Aorta (tissue), 5 donors: ENCODE data around the gene RHOT1. TPM values are rescaled to one million over a fixed set of nuclear protein-coding genes. Genes with fewer than 3 reads are reported as not detected.
"Not testable (repeated sequence)": the region's sequence is repeated elsewhere in the genome, so short reads cannot be mapped to it uniquely, and the experiment has no call there.

Experiments
- ATAC-seq: fragments of 200-7000 bp; cut with Tn5 transposase; one replicate; pipeline ENCODE4 v1.9.1; 2022; ENCODE audit warnings: moderate library complexity; ENCODE audit not compliant: low FRiP score
- DNase-seq, 2 donors: peaks; one replicate each; pipeline ENCODE4 v3.0.0-alpha.2; 2020
- H3K27ac ChIP-seq, 2 donors: one replicate each; pipeline ENCODE4 v1.5.1; 2013; ENCODE audit warnings: low read length in 2 of 2, mild to moderate bottlenecking in 2 of 2, moderate library complexity in 2 of 2, control low read depth in 1 of 2, inconsistent platforms in 1 of 2, low read depth in 1 of 2
- H3K27me3 ChIP-seq, 2 donors: one replicate each; pipeline ENCODE4 v1.6.1; 2013; ENCODE audit warnings: control low read depth in 1 of 2, low read length in 1 of 2, mild to moderate bottlenecking in 1 of 2, moderate library complexity in 1 of 2; ENCODE audit not compliant: insufficient read depth in 2 of 2, control insufficient read depth in 1 of 2
- H3K36me3 ChIP-seq, 2 donors: one replicate each; pipeline ENCODE4 v1.6.1; 2013; ENCODE audit warnings: control low read depth in 1 of 2, low read length in 1 of 2, mild to moderate bottlenecking in 1 of 2; ENCODE audit not compliant: insufficient read depth in 2 of 2, control insufficient read depth in 1 of 2
- H3K4me1 ChIP-seq, 2 donors: one replicate each; pipeline ENCODE4 v1.6.1; 2013; ENCODE audit warnings: low read length in 2 of 2, control low read depth in 1 of 2, mild to moderate bottlenecking in 1 of 2, moderate library complexity in 1 of 2; ENCODE audit not compliant: insufficient read depth in 2 of 2, control insufficient read depth in 1 of 2
- H3K4me3 ChIP-seq, 2 donors: one replicate each; pipeline ENCODE4 v1.5.1; 2013; ENCODE audit warnings: low read length in 2 of 2, control low read depth in 1 of 2, mild to moderate bottlenecking in 1 of 2
- H3K9me3 ChIP-seq: one replicate; pipeline ENCODE4 v1.6.1; 2013; ENCODE audit warnings: mild to moderate bottlenecking, low read length; ENCODE audit not compliant: control insufficient read depth
- WGBS, 2 donors: extraction: QIAGEN DNeasy Blood & Tissue Kit; methylation state at CpG; one replicate each; pipeline ENCODE4 v1.1.7; 2013; 5-methylcytosine and 5-hydroxymethylcytosine counted together
- intact Hi-C, 2 donors: fragments of 100-400 bp; cut with DNase I; formaldehyde crosslinking; loops; one replicate each; pipeline versions ENCODE4 v1.14.2 to v1.15.0; 2022
- polyA plus RNA-seq, 2 donors: library from polyadenylated mRNA; stranded (reverse); fragments of 200-250 nt; gene quantifications; one replicate each; pipeline ENCODE4 v1.2.3, GENCODE V29; 2013
- total RNA-seq, 2 donors: library from RNA; stranded (reverse); fragmentation: NEBNext Ultra II Directional; extraction: Animal tissue kit (Norgen Biotek cat#: 25700); gene quantifications; one replicate each; pipeline ENCODE4 v1.2.1, GENCODE V29; 2021
- donor health status: healthy with polysubstance abuse.
- donor health status: Bipolar disorder and iron deficiency.
- donor health status: DM: no; HTN: no; CAD: no.
- donor health status: DM: no; HTN: no; CAD: no.
- donor health status: DM: yes; HTN: yes; CAD: no.

The RHOT1 gene
- total and polyA plus RNA-seq, 4 donors = 28.5 to 42.0 (median 37.5) TPM

DNA sequence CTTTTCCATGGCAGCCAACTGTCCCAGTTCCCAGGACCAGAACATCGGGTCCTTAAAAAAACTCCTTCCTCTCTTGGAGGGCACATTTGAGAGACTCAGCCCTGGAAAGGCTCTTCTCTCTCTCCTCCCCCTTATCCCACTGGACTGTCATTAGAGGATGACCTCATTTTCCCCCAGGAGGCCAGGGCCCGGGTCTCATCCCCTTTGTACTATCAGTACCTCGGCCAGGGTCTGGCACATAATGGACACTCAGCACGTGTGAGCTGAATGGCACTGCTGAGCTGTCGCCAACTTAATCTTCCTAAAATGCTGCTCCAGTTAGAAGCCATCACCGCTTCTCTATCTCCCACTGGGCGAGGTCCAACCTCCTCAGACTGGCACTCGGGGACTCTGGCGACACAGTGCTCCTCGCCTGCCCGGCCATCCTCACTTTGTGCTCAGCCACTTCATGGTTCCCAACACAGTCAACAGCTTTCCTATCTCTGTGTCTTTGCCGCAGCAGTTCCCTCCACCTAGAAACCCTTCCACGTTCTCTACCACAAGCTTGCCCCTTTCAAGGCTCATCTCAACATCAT, 119.7 kb downstream of the RHOT1 start:
- Histone ChIP-seq H3K27me3 (no peaks in the 10 kb centered on the region), H3K27ac (no peak overlapping the region), H3K4me1 (no peaks in the 10 kb centered on the region), H3K36me3 (no peaks in the 10 kb centered on the region), H3K9me3 (no peaks in the 10 kb centered on the region), H3K4me3 (no peak overlapping the region)
- no peak for ATAC-seq
- intact Hi-C loops = no loop called here
- DNase-seq = no peak
- 65 to 71% methylated on average over 13 of the region's 13 CpGs for WGBS, 2 donors

DNA sequence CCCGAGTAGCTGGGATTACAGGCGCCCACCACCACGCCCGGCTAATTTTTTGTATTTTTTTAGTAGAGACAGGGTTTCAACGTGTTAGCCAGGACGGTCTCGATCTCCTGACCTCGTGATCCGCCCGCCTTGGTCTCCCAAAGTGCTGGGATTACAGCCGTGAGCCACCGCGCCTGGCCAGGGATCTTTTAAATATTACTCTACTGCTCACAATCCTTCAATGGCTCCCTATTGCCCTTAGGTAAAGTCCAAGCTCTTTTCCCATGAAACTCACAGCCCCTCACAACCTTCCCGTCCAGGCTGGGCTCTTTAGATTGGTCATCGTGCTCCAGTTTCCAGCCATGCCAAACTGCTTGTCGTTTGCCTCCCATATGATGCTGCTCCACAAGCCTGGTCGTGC, 121.2 kb downstream of the RHOT1 start:
- intact Hi-C loops = not testable (repeated sequence)
- WGBS, 2 donors = 89 to 93% methylated on average over 16 to 17 of the region's 17 CpGs

DNA sequence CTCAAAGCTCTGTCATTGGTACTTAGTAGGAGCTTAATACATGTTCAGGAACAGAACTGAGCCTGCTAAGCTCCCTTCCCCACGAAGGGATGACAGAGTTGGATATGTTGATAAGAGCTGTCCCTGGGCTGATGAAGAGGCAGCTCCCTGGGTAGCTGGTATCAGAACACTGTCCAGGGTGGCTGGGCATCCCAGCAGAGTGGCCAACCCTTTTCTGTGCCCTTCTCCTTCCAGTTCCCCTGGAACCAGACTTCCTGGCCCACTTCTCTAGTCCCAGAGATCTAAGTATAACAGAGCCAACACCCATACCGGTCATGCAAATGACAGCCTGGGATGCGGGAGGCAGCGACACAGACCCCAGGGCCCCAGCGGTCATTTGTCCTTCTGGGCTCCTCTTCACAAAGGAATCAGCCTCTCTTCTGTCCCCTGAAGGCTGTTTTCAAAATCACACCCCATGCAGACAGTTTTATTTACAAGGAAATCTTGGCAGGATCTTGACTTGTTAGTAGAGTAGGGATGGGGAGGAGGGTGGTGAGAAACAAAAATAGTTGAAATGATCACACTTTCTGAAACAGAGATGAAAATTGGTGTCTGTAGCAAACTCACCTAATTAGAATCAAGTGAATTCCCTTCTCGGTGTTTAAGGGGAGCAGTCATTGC, 122.0 kb downstream of the RHOT1 start:
- DNase-seq = no peak
- intact Hi-C loops = no loop called here
- H3K4me3 ChIP-seq = no peak overlapping the region
- no peaks in the 10 kb centered on the region for H3K9me3 ChIP-seq
- no peak for ATAC-seq
- no peaks in the 10 kb centered on the region for H3K27me3 ChIP-seq
- WGBS, 2 donors = 41 to 50% methylated on average over 6 of the region's 6 CpGs
- H3K27ac ChIP-seq = no peak overlapping the region
- no peaks in the 10 kb centered on the region for H3K4me1 ChIP-seq
- no peaks in the 10 kb centered on the region for H3K36me3 ChIP-seq

More for the DNA sequence above, 121.2 kb downstream of the RHOT1 start:
- H3K9me3 ChIP-seq, H3K4me1 ChIP-seq, H3K36me3 ChIP-seq, H3K4me3 ChIP-seq, DNase-seq, H3K27ac ChIP-seq, H3K27me3 ChIP-seq, ATAC-seq: not testable (repeated sequence)

DNA sequence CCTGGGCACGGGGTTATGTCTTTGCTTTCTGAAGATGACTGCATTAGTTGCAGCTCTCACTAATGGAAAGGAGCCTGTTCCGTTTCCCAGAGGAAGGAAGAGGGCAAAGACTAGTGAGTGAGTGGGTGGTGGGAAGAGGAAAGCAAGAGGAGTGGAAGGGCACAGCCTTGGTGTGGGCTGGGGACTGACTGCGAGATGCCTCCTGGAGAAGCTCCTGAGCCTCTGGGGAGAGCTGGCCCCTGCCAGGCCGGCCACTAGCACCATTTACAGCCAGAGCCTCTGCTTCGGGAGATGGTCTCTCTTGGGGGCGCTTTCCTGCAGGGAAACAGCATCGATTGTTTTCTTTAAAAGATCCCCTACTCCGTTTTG, 122.5 kb downstream of the RHOT1 start:
- H3K4me3 ChIP-seq = no peak overlapping the region
- DNase-seq (no peak), ATAC-seq (peak; percentile 12)
- H3K27me3 ChIP-seq = no peaks in the 10 kb centered on the region
- no peaks in the 10 kb centered on the region for H3K36me3 ChIP-seq
- H3K4me1 ChIP-seq = no peaks in the 10 kb centered on the region
- 38 to 39% methylated on average over 7 to 8 of the region's 8 CpGs for WGBS, 2 donors
- H3K27ac ChIP-seq = no peak overlapping the region
- intact Hi-C loops = no loop called here
- H3K9me3 ChIP-seq = no peaks in the 10 kb centered on the region

DNA sequence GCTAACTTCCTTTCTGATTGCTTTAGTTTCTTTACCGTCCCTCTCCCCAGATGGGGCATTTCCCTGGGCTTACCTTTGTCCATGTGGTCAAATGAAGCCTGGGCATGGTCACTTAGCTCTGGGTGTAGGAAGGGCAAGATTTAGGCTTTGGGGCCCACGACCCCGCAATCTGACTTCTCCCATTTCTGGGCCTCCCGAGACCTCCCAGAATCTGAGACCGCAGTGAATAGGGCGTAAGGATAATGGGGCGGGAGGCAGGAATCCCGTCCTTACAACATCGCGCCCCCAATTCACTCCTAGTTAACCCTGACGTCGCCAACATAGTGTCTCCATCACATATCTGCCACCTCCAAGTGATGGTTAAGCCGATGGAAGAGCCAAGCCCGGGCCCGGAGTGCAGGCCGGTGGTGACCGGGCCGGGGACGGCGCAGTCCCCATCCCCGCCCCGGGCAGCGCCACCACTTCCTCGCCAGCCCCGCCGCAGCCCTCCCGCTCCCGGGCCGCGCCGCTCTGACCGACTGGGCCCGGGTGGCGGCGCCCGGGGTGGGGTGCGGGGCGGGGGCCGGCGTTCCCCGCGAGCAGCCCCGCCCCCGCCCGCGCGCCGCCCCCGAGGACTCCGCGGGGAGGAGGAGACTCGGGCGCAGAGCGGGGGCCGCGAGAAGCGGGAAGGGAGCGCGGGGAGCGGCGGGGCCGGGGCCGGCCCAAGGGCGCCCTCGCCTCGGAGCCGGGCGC, 123.1 kb downstream of the RHOT1 start, which contains the start of gene RHBDL3:
TSS of gene RHBDL3 (plus strand) at position 641 of the 732 bp plus-strand sequence. CDS start 358 bp downstream, outside the sequence.
- peak within 1 kb of the TSS; percentile 66 to 89 for H3K4me3 ChIP-seq
- DNase-seq = peak in 1 of 2 donors; percentile 83
- peak; percentile 56 for ATAC-seq
- H3K9me3 ChIP-seq = no peaks in the 10 kb centered on the region
- no peaks in the 10 kb centered on the region for H3K27me3 ChIP-seq
- no peak within 1 kb of the TSS for H3K27ac ChIP-seq
- no peaks in the 10 kb centered on the region for H3K4me1 ChIP-seq
- H3K36me3 ChIP-seq = no peaks in the 10 kb centered on the region
- WGBS, 2 donors = 3 to 4% methylated on average over 41 to 68 of the region's 68 CpGs
- intact Hi-C loops = no loop called here

DNA sequence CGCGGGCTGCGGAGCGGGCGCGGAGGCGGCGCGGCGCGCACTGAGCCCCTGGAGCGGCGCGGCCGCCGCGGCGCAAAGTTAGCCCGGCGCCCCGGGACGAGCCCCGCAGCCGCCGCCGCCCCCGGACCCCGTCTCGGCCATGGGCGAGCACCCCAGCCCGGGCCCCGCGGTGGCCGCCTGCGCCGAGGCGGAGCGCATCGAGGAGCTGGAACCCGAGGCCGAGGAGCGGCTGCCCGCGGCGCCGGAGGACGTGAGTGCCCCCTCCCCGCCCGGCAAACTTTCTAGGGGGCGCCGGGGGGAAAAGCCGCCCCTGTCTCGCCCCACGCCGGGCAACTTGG, 123.7 kb downstream of the RHOT1 start:
- no peak for ATAC-seq
- 0 to 1% methylated on average over 46 to 55 of the region's 55 CpGs for WGBS, 2 donors
- DNase-seq = no peak
- Histone ChIP-seq H3K4me1 (no peaks in the 10 kb centered on the region), H3K4me3 (peak overlapping the region; percentile 66 to 89), H3K27ac (no peak overlapping the region), H3K27me3 (no peaks in the 10 kb centered on the region), H3K9me3 (no peaks in the 10 kb centered on the region), H3K36me3 (no peaks in the 10 kb centered on the region)
- intact Hi-C loops = no loop called here

DNA sequence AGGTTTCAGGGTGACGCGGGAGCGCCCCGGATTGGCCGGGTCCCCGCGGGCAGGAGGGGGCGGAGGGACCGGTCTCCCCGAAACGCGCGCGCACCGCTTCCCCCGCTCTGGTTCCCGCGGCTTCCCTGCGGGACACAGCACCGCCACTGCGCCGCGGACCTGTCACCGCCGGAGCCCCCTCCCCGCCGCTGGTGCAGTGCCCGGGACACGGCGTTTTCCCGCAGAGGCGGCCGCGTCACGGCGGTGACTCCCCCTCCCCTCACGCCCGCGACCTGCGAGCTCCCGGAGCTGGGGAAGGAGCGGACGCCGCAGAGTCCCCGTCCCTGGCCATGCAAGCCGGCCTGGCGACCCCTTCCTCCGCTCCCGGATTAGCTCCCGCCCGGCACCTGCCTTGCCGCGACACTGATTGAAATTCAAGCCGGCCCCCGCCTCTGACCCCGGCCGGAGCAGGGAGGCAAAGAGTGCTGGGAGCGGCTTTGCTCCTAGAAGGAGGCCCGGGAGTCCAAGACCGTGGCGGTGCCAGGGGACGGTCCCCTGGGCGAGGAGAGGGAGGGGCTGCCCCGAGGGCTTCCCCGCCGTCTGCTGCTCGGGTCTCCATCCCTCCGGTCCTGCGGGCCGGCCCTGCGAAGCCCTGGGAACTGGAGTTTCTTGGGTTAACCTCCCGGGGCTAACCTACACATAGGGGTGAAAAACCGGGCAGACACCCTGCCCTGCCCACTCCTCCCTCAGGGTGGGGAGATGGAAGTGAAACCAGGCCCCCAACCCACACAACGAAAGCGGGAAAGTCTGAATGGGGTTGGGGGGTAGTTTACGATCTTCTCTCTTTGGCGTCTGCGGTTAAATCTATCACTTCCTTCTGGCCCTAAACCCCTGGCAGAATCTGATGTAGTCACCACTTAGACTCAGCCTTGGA, 124.3 kb downstream of the RHOT1 start:
- H3K4me1 ChIP-seq = no peaks in the 10 kb centered on the region
- intact Hi-C loops = no loop called here
- WGBS, 2 donors = 1% methylated on average over 64 to 78 of the region's 78 CpGs
- peak; percentile 14 for ATAC-seq
- peak in 1 of 2 donors; percentile 80 for DNase-seq
- H3K36me3 ChIP-seq = no peaks in the 10 kb centered on the region
- no peaks in the 10 kb centered on the region for H3K9me3 ChIP-seq
- peak overlapping the region; percentile 66 to 89 for H3K4me3 ChIP-seq
- no peak overlapping the region for H3K27ac ChIP-seq
- H3K27me3 ChIP-seq = no peaks in the 10 kb centered on the region

DNA sequence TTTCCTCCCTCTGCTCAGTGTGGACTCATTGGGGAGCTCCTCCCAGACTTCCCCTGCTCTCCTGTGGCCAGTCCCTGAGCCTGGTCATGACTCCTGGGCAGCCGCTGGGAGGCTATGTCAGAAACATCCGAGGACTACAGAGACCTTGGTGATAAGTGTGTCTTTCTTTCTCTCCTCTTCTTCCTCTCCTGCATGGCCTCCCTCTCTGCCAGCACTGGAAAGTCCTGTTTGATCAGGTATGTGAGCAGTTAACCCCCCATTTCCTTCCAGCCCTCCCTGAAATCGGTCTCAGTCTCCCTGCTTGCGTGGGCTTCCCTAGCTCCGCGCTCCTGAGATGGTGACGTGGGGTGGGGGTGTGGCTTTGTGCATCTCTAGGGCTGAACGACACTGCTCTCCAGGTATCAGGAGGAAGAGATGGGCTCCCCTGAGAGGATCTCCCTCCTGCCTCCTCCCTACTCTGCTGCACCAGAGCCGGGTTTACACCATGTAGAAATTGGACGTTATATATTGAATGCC, 125.4 kb downstream of the RHOT1 start:
- ATAC-seq (no peak), DNase-seq (no peak)
- Histone ChIP-seq H3K9me3 (no peaks in the 10 kb centered on the region), H3K4me3 (no peak overlapping the region), H3K36me3 (no peaks in the 10 kb centered on the region), H3K4me1 (no peaks in the 10 kb centered on the region), H3K27me3 (no peaks in the 10 kb centered on the region), H3K27ac (no peak overlapping the region)
- WGBS, 2 donors = 6 to 8% methylated on average over 10 of the region's 10 CpGs
- intact Hi-C loops = no loop called here
